Measurements from ENCODE around the gene ELAVL1.

ELAVL1 gene

DNA sequence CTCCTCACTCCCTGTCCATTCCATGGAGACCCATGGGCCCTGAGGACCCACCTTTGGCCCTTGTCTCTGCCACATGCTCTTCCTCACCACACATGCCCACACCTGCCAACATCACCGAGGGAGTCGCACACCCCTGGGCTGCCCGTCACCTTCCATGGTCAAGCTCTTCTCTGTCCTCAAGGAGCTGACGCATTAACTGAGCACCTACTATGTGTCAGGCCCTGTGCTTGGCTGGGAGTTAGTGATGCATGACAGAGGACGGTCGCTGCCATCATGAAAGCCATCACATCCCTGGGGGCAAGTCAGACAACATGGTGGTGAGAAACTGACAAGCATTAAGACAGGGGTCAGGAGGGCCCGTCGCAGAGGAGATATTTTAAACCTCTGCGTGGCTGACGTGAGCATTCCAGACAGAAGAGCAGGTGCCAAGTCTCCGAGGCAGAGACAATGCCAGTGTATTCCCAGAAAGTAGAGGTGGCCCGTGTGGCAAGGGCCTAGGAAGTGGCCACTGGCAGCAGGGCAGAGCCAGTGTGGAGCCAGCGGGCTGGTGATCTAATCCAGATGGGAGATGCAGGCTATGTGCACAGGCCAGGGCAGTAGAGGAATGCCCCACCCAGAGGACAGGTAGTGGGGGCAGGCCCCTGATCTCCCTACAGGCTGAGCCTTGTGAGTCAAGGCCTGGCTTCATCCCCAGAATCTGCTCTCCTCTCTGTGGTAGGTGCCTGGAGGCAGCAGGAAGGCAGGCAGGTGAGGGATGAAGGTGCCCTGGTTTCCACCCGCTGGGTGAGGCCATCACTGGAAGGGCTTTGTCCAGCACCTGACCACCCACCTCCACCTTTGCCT lies 21.2 kb downstream of the ELAVL1 start:
- no peak for DNase-seq (ENCODE audit: low spot score)

DNA sequence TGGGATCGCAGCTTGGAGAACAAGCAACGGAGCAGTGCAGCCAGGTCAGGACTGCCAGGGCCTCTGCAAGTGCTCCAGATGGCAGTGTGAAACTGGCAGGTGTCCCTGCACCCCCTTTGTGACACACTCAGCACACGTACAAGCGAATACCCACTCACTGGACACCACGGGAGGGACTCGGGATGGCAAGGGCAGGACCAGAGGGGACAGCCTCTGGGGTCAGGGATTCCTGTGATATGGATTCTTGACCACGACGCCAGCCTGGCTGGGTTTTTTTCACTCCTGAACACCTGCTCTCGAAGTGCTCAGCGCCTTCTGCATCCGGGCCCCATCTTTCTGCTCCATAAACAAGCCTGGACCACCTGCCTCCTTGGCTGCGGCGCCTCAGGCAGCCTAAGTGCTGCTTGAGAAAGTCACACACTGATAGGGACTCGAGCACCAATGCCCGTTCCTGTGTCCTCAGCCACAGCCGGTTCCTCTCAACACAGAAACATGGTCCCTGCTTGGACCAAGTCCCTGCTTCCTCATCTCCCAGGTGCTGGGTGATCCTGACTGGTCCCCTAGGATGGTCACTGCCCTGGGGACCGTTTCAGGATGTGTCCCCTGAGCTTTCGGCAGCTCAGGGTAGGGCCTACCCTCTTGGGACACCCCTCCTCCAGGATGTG lies 22.0 kb downstream of the ELAVL1 start:
- no peak for DNase-seq (ENCODE audit: low spot score)

DNA sequence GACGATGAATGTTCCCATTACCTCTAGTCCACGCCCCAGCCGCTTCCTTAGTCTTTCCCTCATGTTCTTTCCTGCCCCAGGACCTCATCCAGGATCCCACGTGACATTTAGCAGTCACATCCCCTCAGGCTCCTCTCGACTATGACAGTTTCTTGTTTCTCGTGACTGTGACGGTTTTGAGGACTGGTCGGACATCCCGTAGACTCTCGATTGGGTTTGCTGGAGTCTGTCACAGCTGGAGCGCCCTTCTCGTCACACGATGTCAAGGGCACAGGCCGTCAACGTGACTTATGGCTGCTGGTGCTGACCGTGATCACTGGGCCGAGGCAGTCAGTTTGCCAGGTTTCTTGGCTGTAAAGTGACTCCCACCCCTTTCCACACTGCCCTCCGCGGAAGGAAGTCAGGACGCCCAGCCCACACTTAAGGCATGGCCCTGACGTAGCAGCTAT lies 22.8 kb downstream of the ELAVL1 start:
- no peak for DNase-seq (ENCODE audit: low spot score)

DNA sequence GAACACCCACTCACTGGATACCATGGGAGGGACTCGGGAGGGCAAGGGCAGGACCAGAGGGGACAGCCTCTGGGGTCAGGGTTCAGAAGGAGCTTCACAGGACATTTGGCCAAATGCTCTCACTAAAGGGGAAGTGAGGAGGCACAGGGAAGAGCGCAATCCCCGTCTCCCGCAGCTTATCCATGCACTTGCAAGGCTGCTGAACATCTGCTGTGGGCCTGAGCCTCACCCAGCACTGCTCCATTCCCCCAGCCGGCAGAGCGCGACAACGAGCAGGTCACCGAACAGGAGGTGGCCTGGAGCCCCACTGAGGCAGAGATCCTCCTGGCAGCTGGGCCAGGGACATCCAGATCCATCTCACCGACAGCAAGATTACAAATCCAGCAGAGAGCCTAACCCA lies 23.3 kb downstream of the ELAVL1 start:
- DNase-seq (ENCODE audit: low spot score): no peak

DNA sequence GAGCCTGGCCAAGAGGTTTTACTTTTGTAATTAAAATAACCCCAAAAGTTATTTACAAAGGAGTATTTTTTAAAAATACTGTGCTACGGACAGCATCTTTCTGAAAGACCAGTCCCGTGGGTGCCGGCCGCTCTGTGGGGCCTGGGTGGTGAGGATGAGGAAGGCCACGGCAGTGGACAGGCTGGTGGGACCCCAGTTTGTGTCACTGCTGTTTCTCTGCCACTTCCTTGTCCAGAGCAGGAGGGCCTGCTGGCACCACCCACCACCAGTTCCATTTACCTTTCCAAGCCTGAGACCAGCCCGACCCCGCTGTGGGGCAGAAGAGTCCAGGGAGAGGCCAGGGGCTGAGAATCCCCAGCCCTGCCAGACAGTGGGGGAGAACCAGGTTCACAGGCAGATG lies 23.8 kb downstream of the ELAVL1 start:
- DNase-seq (ENCODE audit: low spot score): no peak

DNA sequence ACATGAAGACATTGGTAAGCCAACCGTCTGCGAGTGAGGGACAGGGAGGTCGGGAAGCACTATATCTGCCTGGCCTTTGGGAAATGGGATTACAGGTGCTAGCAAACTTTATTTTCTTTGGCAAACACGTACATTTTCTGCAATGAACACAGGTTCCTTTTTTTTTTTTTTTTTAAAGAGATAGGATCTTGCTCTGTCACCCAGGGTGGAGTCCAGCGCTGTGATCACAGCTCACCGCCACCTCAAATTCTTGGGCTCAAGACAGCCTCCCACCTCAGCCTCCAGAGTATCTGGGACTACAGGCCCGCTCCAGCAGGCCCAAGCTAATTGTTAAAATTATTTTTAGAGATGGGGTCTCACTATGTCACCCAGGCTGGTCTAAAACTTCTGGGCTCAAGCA lies 24.2 kb downstream of the ELAVL1 start:
- DNase-seq (ENCODE audit: low spot score): no peak

DNA sequence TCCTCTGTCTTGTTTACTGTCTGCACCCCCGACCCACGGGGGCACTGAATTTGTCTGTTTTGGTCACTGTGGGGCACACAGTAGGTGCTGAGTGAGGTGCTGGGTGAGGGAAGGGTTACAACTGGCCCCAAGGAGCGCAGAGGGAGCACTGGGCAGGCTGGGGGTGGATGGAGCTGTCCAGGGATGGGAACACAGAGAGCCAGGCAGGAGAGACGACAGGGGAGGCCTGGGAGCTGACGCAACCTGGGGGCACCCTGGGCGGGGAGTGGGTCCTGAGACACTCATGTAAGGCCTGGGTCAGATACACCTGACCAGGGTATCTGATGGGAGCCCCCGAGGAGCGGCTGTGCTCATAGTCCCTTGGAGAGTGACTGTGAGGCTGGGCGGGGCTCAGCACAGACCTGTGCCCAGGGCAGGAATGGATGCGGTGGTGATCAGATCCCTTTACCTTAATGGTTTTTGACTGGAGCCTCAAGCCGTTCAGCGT lies 24.8 kb downstream of the ELAVL1 start:
- DNase-seq (ENCODE audit: low spot score): no peak

DNA sequence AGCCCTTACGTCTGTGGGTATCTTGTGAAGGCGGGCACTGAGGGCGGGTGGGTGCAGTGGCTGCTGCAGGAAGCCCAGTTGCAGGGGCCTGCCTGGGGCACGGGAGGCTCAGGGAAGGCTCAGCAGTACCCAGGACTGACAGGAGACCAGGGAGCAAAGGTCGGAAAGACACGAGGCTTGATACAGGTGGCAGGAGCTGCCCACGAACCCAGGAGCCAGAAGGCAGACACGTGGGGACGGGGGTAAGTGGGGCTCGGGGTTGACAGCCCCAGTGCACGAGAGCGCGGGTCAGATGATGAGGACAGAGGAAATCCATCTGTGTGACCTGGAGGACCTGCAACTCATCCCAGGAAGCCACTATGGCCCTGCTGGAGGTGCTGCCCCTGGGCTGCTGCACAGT lies 25.3 kb downstream of the ELAVL1 start:
- no peak for DNase-seq (ENCODE audit: low spot score)

DNA sequence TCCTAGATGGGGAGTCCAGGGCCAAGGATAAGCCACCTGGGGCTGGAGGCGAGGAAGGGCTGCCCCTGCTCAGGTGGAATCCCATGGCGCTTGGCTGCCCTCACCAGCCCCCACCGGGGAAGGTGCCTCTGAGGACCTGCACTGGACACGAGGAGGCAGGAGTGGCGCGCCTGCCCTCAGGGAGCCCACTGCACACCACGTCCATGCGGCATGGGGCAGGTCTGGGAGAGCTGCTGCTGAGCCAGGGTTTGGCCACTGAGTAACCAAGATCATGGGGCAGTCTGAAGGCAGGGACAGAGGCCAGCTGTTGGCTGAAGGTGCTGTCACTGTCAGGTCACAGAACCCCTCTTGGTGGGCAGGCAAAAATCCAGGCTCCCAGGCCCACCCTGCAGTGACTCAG lies 25.9 kb downstream of the ELAVL1 start:
- no peak for DNase-seq (ENCODE audit: low spot score)

DNA sequence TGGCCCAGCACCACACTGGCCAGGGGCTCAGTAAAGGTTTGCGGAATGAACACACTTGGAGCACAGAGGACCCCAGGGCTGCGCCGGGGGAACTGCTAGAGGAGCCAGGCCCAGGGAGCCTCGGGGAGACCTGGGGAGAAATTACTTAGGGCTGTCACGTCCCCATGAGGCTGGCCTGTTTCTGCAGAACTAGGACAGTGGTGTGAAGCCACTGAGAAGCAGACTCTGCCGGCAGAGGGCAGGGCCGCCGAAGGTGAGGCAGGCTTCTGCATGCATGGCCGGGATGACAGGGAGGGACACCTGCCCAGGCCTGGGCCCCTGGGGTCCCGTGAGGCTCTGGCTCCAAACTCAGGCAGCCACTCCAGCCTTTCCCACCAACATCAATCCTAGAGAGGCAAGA lies 26.4 kb downstream of the ELAVL1 start:
- no peak for DNase-seq (ENCODE audit: low spot score)

DNA sequence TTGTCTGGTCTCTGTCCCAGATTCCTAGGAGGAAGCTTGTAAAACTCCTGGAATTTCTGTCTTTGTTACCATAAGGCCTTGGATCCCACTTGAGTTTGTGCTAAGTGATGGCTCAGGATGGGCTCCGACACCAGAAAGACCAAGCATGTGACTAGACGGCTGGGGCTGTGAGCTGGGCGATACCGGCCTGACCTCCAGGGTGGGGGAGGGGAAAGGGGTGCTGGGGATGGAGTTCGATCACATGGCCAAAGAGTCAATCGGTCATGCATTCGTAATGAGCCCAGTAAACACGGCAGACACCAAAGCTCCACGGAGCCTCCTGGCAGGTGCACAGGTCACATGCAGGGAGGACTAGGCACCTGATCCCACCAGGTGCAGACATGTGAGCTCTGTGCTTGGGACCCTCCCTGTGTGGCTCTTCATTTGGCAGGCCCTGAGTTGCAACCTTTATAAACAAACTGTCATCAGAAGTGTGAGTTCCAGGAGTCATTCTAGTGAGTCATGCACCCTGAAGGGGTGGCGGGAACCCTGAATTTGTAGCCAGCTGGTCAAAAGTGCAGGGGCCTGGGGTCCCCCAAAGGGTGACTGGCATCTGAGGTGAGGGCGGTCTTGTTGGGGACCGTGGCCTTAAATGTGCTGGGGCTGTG lies 27.1 kb downstream of the ELAVL1 start:
- DNase-seq (ENCODE audit: low spot score): peak; percentile 18

DNA sequence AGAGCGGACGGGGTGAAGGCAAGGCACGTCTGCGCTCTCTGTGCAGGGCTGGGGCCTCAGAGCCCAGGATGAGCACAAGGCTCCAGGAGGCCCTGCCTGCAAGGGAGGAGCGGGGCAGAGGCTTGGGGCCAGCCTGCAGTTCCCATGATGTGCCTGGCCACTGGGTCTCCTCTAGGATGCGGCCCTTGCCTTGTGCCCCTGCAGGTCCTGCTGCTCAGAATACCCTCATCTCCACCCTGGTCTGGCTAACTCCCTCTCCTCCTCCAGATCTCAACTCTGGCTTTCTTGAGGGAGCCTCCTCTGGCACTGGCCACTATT lies 27.8 kb downstream of the ELAVL1 start:
- no peak for DNase-seq (ENCODE audit: low spot score)

DNA sequence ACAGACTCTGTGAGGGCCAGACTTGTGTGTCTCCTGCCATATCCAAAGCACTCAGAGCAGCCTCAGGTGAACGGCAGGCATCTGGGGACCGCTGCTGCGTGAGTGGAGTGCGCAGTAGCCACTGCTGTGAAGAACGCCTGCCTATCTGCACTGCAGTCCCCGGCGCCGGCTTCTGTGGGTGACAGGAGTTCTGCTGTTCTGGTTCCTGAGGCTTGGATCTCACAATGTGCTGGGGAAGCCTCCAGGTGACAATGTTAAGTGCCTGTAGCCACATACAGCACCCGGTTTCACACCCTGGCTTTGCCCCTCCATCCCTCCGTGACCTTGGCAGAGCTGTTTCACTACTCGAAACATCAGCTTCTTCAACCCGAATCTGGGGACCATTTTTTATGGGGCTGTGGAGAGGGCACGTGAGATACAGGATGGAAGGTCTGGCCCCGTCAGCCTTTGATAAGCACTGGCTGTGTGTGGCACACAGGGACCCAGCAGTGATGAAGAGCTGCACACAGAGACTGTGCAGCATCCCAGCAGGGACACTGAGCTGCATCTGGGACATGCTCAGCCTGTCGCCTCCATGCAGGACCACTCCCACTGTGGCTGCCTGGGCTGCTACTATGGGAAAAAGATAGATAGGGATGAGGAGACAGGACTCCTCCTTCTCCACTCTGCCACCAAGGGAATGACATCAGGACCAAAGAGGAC lies 28.3 kb downstream of the ELAVL1 start:
- DNase-seq (ENCODE audit: low spot score): no peak

DNA sequence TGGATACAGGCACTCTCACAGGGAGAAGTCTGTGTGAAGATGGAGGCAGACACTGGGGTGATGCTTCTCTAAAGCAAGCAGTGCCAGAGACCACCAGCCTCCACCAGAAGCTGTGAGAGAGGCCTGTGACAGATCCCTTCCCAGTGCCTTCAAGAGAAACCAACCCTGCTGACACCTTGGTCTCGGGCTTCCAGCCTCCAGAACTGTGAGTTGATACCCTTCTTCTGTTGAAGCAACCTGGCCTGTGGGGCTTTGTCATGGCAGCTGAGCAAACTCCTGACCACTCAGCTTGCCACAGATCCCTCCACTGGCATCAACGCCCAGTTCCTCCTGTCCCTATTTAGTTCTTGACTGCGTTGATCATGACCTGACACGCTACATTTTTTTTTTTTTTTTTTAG lies 29.0 kb downstream of the ELAVL1 start:
- DNase-seq (ENCODE audit: low spot score): no peak

DNA sequence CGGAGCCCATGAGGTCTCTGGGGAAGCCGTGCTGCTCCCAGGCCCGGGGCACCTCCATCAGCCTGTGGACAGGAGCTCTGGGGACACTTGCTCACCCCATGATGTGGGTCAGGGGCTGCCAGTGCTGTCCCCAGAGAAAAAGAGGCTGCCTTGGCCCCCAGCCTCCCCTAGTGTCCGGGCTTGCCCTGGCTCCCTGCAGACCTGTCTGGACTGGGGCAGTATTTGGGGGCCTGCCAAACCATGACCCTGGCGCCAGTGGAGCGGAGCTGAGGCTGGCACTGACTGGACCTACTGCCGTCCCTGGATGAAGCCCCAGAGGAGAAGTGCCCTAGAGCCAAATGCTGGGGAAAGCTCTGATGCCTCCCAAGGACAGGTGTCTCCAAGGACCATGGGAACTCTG lies 30.4 kb downstream of the ELAVL1 start:
- no peak for DNase-seq (ENCODE audit: low spot score)

DNA sequence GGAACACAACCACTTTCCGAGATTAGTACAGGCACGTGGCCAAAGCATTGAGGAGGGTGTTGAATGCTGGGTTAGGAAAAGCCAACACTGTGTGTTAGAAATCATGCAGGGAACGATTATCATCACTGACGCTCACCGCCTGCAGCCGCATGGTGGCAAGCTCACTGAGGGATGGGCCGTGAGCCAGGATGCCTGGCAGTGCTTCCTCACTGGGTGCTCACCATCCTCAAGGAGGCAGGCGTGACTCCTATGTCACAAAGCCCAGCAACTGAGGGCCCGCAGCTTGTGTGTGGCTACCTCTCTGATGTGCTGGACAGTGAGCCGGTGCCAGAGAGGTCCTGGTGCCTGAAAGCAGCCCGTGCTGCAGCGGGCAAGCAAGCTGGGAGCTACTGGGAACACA lies 31.6 kb downstream of the ELAVL1 start:
- no peak for DNase-seq (ENCODE audit: low spot score)

DNA sequence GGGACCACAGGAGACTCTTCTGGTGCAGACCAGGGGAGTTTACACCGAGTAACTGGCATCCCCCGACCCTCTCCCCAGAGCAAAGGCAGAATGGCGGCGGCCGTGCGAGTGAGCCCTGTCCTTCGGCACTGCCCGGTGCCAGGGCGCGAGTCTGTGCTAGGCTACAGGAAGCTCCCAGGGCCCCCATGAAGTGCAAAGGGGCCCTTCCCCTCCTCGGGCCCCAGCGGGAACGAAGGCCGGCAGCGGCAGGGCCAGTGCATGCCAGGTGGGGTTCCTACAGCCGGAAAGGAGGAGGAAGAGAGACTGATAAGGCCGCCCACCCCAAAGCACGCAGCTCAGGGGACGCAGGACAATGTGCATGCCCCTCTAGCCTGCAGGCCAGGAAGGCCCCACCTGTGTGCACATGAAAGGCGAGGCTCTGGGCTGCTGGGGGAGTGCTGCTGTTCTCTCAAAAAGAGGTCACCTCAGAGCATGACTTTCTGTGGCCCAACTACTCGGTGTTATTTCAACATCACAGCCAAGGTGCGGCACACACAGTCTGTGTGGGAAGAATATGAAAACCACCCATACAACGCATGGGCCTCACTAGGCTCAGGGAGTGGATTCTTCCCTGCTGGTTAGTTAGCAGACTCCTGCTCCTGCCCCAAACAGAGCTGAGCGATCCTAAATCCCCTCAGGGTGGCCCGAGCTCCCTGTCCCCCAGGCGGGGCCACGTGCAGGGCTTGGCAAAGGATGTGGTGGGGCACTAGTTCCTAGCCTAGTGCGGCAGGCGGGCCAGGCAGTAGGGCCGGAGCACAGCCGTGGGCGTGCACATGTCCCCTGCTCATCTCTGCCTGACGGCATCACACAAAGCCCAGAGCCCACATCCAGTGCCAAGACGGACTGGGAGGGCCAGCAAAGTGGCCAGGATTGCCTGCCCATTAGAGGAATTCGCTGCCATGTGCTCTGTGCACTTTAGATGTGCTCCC lies 33.6 kb downstream of the ELAVL1 start:
- DNase-seq (ENCODE audit: low spot score): no peak

DNA sequence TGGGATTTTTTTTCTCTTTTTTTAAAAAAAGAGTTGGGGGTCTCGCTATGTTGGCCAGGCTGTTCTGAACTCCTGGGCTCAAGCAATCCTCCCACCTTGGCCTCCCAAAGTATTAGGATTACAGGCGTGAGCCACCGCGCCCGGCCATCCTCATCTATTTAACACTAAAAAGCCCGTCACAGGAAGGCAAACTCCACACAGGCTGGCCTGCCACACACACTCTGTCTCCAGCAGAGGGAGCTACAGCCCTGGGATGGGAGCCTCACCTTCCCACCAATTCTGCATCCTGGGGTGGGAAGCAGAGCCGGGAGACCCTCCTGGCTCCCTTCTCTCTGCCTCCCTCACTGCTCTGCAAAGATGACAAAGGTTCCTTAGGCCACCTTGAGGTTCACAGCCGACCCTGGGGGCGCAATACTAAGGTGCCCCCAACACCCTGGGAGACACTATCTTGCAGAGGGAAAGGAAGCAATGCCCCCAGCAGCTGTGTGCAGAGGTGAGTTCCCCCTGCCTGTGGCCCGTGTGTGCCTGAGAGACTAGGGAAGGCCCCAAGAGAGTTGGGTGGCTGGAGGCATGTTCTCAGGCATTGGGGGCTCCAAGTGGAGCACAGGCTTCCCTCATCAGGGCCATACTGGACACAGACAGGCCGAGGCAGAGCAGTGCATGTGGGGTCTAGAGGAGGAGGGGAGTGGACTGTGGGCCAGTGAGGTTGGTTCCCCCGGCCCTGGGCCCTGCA lies 34.6 kb downstream of the ELAVL1 start:
- DNase-seq (ENCODE audit: low spot score): peak; percentile 53

DNA sequence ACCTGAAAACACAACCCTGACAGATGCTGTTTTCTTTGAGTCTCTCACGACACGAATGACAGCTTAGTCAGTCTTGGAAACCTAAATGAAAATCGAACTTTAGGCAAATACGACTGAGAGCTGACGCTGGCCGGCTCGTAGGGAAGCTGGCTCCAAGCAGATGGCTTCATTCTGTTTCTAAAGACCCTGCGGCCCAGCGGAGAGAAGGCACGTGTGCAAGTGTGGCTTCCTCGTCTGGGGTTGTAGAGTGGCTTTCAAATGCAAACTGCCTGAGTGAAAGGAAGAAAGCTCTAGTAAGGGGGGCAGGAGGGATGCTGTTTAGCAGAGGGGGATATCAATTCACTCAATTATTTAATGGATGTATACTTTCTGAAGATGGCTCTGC lies 35.9 kb downstream of the ELAVL1 start:
- no peak for DNase-seq (ENCODE audit: low spot score)

DNA sequence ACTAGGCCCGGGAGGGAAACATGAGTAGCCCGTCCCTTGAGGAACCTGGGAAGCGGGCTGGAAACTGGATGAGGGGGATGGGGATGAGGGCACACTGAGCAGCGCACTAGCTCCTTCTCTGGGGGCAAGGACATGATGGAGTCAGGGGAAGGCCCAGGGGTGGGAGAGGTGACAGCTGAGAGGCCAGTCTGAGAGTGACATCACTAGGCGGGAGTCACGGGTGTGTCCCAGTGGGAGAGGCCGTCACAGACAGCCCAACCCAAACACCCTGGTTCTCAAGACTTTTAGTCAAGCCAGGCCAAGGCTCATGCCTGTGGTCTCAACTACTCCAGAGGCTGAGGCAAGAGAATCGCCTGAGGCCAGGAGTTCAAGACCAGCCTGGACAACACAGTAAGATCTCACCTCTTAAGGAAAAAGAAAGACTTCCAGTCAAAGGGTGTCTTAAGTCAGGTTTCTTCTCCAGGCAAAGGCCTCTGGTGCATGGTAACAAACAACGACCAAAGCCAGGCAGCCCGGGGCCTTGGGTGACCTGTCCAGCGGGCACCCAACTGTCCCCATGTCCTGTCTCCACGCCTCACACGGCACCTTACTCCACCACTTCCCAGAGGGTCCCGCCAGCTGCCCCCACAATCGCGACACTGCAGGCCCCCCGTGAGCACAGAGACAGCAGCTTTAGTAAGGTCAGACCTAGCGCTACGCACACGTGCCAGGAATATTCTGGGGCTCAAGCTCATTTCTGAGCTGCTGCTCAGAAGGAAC lies 36.5 kb downstream of the ELAVL1 start:
- DNase-seq (ENCODE audit: low spot score): no peak
